Adipocyte (in vitro differentiated cells): ENCODE data around the gene FAM200A.
"Not testable (repeated sequence)": the region's sequence is repeated elsewhere in the genome, so short reads cannot be mapped to it uniquely, and the experiment has no call there.

Experiments
- DNase-seq: peaks from one replicate; pipeline ENCODE4 v3.0.0-alpha.2; 2015; ENCODE audit warnings: low read depth
- H3K27me3 ChIP-seq: replicated peaks from 2 replicates; pipeline ENCODE4 v1.7.0; 2013; ENCODE audit warnings: mild to moderate bottlenecking, low read length, moderate library complexity; ENCODE audit not compliant: control insufficient read depth, insufficient read depth
- H3K36me3 ChIP-seq: 2 replicates; pipeline ENCODE4 v1.7.0; 2013; ENCODE audit warnings: low read length, mild to moderate bottlenecking, moderate library complexity; ENCODE audit not compliant: control insufficient read depth, insufficient read depth, severe bottlenecking
- H3K4me1 ChIP-seq: 2 replicates; pipeline ENCODE4 v1.7.0; 2013; ENCODE audit warnings: mild to moderate bottlenecking, low read length, moderate library complexity; ENCODE audit not compliant: control insufficient read depth, insufficient read depth
- H3K4me3 ChIP-seq: 2 replicates; pipeline ENCODE4 v1.7.0; 2013; ENCODE audit warnings: mild to moderate bottlenecking, low read length, moderate library complexity
- H3K9ac ChIP-seq: 2 replicates; pipeline ENCODE4 v1.7.0; 2013; ENCODE audit warnings: mild to moderate bottlenecking, low read length, moderate library complexity
- H3K9me3 ChIP-seq: 2 replicates; pipeline ENCODE4 v1.7.0; 2013; ENCODE audit warnings: mild to moderate bottlenecking, low read length, moderate library complexity; ENCODE audit not compliant: control insufficient read depth

Gene FAM200A

DNA sequence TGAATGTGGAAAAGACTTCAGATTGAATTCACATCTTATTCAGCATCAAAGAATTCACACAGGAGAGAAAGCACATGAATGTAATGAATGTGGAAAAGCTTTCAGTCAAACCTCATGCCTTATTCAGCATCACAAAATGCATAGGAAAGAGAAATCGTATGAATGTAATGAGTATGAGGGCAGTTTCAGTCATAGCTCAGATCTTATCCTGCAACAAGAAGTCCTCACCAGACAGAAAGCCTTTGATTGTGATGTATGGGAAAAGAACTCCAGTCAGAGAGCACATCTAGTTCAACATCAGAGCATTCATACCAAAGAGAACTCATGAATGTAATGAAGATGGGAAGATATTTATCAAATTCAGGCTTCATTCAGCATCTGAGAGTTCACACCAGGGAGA lies 21.3 kb upstream of the FAM200A start:
- no peaks in the 10 kb centered on the region for H3K9me3 ChIP-seq
- DNase-seq = no peak
- no peaks in the 10 kb centered on the region for H3K4me1 ChIP-seq
- H3K27me3 ChIP-seq = no peaks in the 10 kb centered on the region
- no peak overlapping the region for H3K9ac ChIP-seq
- H3K4me3 ChIP-seq = no peak overlapping the region
- H3K36me3 ChIP-seq = peaks cover 56% of the 10 kb centered on the region

- no peaks in the 10 kb centered on the region for H3K27me3 ChIP-seq
- no peak for DNase-seq
- H3K9me3 ChIP-seq = no peaks in the 10 kb centered on the region
- no peak overlapping the region for H3K4me3 ChIP-seq
- no peaks in the 10 kb centered on the region for H3K4me1 ChIP-seq
- peaks cover 60% of the 10 kb centered on the region for H3K36me3 ChIP-seq
- H3K9ac ChIP-seq = no peak overlapping the region
These were observed 19.9 kb upstream of the FAM200A start for GRCh38 chr7:99571768-99572167.

DNA sequence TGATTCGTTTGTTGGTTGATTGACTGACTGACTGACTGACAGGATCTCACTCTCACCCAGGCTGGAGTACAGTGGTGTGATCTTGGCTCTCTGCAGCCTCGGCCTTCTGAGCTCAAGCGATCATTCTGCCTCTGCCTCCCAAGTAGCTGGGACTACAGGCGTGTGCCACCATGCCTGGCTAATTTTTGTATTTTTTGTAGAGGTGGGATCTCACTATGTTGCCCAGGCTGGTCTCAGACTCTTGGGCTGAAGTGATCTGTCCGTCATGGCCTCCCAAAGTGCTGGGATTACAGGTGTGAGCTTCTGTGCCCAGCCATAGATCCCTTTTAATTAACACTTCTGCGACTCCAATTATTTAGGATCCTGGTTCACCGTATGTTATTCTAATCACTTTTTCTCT lies 16.9 kb upstream of the FAM200A start:
- DNase-seq, H3K4me1 ChIP-seq, H3K4me3 ChIP-seq, H3K9ac ChIP-seq, H3K9me3 ChIP-seq, H3K27me3 ChIP-seq: not testable (repeated sequence)
- peaks cover 86% of the 10 kb centered on the region for H3K36me3 ChIP-seq

GRCh38 chr7:99563650-99564049 lies 11.7 kb upstream of the FAM200A start:
- Histone ChIP-seq H3K4me1 (peaks cover 46% of the 10 kb centered on the region), H3K9me3 (no peaks in the 10 kb centered on the region), H3K27me3 (no peaks in the 10 kb centered on the region), H3K4me3 (peak overlapping the region; percentile 36), H3K36me3 (peaks cover 67% of the 10 kb centered on the region), H3K9ac (no peak overlapping the region)
- DNase-seq = peak; percentile 81

DNA sequence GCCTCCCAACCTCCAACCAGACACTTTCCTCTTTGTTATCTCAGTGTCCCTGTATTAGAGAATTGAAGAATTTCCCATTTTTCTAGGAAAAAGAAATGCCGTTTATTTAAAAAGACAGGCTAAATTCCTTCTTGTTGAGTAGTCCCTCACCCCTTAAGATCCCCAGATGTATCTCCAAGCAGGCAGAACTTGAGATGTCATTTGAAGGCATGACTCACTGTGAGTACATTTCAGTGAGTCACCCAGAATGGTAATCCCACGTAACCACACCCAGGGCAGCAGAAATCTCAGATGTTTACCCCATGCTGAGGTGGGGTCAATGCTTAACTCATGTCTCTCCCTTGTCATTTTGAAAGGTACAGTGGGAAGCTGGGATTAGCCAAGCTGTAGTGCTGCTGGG lies 10.9 kb upstream of the FAM200A start:
- H3K36me3 ChIP-seq = peaks cover 65% of the 10 kb centered on the region
- peaks cover 46% of the 10 kb centered on the region for H3K4me1 ChIP-seq
- H3K4me3 ChIP-seq = peak overlapping the region; percentile 63
- H3K9ac ChIP-seq = peak overlapping the region; percentile 76
- H3K9me3 ChIP-seq = no peaks in the 10 kb centered on the region
- H3K27me3 ChIP-seq = no peaks in the 10 kb centered on the region
- peak; percentile 97 for DNase-seq

DNA sequence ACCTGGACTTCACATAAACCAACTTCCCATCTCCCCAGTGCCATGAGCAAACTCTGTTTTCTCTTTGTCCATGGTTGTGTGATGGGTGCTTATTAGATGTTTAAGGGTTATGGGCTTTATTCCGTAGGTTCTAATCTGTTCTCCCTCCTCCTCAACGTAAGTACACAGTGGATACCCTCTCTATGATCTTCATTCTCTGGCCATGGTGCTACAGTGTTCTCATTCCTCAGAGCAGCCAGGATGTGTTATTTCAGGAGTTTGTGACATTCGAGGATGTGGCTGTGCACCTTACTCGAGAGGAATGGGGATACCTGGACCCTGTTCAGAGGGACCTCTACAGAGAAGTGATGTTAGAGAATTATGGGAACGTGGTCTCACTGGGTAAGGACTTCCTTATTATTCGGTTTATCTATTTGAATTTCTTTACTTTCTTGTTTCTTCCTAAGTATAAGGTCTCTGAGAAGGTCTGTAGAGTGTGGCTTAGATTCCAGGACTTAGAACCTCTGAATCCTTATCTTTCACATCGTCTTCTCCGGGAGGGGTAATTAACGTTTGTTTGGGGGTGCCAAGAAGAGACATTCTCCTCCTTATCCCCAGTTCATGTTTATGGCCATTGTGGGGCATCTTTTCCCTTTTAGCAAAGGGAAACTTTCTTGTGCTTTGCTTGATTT lies 10.3 kb upstream of the FAM200A start:
- H3K9ac ChIP-seq = peak overlapping the region; percentile 76
- DNase-seq = no peak
- peaks cover 62% of the 10 kb centered on the region for H3K36me3 ChIP-seq
- peaks cover 51% of the 10 kb centered on the region for H3K4me1 ChIP-seq
- no peaks in the 10 kb centered on the region for H3K27me3 ChIP-seq
- H3K9me3 ChIP-seq = no peaks in the 10 kb centered on the region
- peak overlapping the region; percentile 63 for H3K4me3 ChIP-seq

DNA sequence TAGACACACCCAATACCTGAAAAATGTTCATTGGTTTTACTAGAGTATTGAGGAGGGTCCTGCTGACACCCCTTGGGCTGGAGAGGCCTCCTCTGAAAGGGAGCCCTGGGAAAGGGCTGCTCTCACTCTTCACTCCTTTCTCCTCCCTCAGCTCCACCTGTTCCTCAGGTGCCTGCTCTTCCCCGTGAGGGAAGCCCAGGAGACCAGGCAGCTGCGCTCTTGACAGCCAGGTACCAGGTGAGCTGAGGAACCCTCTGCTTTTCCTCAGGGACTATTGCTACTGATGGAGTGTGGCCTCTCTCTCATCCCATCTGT lies 9.8 kb upstream of the FAM200A start:
- no peak overlapping the region for H3K4me3 ChIP-seq
- no peaks in the 10 kb centered on the region for H3K9me3 ChIP-seq
- no peaks in the 10 kb centered on the region for H3K27me3 ChIP-seq
- peaks cover 61% of the 10 kb centered on the region for H3K36me3 ChIP-seq
- H3K9ac ChIP-seq = peak overlapping the region; percentile 76
- peaks cover 55% of the 10 kb centered on the region for H3K4me1 ChIP-seq
- DNase-seq = no peak

GRCh38 chr7:99560834-99561736 lies 9.2 kb upstream of the FAM200A start:
- H3K4me1 ChIP-seq = peaks cover 55% of the 10 kb centered on the region
- DNase-seq = no peak
- no peaks in the 10 kb centered on the region for H3K27me3 ChIP-seq
- peak overlapping the region; percentile 76 for H3K9ac ChIP-seq
- H3K9me3 ChIP-seq = no peaks in the 10 kb centered on the region
- H3K4me3 ChIP-seq = no peak overlapping the region
- H3K36me3 ChIP-seq = peaks cover 57% of the 10 kb centered on the region

DNA sequence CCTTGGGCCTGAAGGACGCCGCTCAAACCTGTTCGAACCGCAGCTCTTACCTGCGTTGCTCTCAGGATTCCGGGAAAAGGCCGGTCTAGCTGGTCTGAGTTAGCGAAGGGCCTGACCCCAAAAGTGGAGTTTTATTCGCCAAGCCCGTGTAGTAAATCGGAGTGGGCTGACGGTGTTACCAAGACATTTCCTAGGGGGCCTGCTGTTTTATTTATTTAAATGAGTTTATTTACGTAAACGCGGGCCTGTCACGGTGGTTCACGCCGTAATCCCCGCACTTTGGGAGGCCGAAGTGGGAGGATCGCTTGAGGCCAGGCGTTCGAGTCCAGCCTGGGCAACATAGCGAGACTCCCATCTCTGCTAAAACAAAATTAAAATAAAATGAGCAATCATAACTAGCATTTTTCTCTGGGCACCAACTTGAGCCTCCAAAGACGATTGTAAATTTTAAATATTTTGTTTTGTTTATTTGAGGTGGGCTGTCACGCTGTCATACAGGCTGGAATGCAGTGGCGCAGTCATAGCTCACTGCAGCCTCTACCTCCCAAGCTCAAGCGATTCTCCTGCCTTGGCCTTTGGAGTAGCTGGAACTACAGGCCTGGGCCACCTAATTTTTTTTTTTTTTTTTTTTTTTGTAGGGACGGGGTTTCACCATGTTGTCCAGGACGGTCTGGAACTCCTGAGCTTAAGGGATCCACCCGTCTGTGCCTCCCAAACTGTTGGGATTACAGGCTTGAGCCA lies 7.4 kb upstream of the FAM200A start:
- H3K4me1 ChIP-seq = peaks cover 55% of the 10 kb centered on the region
- peaks cover 42% of the 10 kb centered on the region for H3K36me3 ChIP-seq
- no peak for DNase-seq

GRCh38 chr7:99558306-99559174 lies 6.6 kb upstream of the FAM200A start, which contains the start of gene ZNF655:
Gene ZNF655, plus strand, starts transcription at chr7:99558642. Its CDS starts 1,918 bp downstream, at chr7:99560560.
- Histone ChIP-seq H3K9ac (peak within 1 kb of the TSS; percentile 100), H3K9me3 (no peaks in the 10 kb centered on the region), H3K4me3 (peak within 1 kb of the TSS; percentile 90), H3K4me1 (peaks cover 48% of the 10 kb centered on the region), H3K27me3 (no peaks in the 10 kb centered on the region), H3K36me3 (peaks cover 34% of the 10 kb centered on the region)
- DNase-seq = peak; percentile 94

More for the DNA sequence above, 7.4 kb upstream of the FAM200A start:
- Histone ChIP-seq H3K9ac (peak overlapping the region; percentile 100), H3K4me3 (peak overlapping the region; percentile 90), H3K27me3 (no peaks in the 10 kb centered on the region), H3K9me3 (no peaks in the 10 kb centered on the region)
